H9 (cell line): ENCODE results near the gene PRKAG2. TPM values are rescaled to one million over a fixed set of nuclear protein-coding genes. Genes with fewer than 3 reads are reported as not detected.
A peak's percentile ranks its signal among the peaks of the same experiment; 100 is the strongest.

Experiments used
- DNase-seq: peaks from one replicate; pipeline ENCODE4 v3.0.0-alpha.2; 2017
- H2AFZ ChIP-seq: one replicate; pipeline ENCODE4 v1.6.1; 2013; ENCODE audit warnings: mild to moderate bottlenecking, low read length, control low read depth, moderate library complexity
- H2AK5ac ChIP-seq: 2 replicates; pipeline ENCODE4 v1.6.1; 2013; ENCODE audit warnings: low read length, control low read depth, mixed read lengths; ENCODE audit not compliant: insufficient read length
- H2BK120ac ChIP-seq: one replicate; pipeline ENCODE4 v1.6.1; 2013; ENCODE audit warnings: low read depth, mild to moderate bottlenecking, low read length, control low read depth, inconsistent platforms; ENCODE audit not compliant: poor library complexity, severe bottlenecking
- H2BK12ac ChIP-seq: 2 replicates; pipeline ENCODE4 v1.6.1; 2013; ENCODE audit warnings: low read length, control low read depth, mixed read lengths, low read depth; ENCODE audit not compliant: insufficient read length
- H2BK15ac ChIP-seq: 2 replicates; pipeline ENCODE4 v1.6.1; 2013; ENCODE audit warnings: low read depth, low read length, control low read depth
- H2BK20ac ChIP-seq: one replicate; pipeline ENCODE4 v1.6.1; 2013; ENCODE audit warnings: low read depth, mild to moderate bottlenecking, low read length, control low read depth, inconsistent platforms; ENCODE audit not compliant: poor library complexity, severe bottlenecking
- H2BK5ac ChIP-seq: 2 replicates; pipeline ENCODE4 v1.6.1; 2013; ENCODE audit warnings: low read length, control low read depth, mixed read lengths; ENCODE audit not compliant: insufficient read length
- H3K14ac ChIP-seq: 2 replicates; pipeline ENCODE4 v1.6.1; 2013; ENCODE audit warnings: low read length, control low read depth; ENCODE audit not compliant: insufficient read depth
- H3K18ac ChIP-seq: 2 replicates; pipeline ENCODE4 v1.6.1; 2013; ENCODE audit warnings: low read depth, mild to moderate bottlenecking, mixed read lengths, low read length, control low read depth; ENCODE audit not compliant: insufficient read length
- H3K23ac ChIP-seq: 2 replicates; pipeline ENCODE4 v1.6.1; 2013; ENCODE audit warnings: low read length, control low read depth, mixed read lengths, low read depth; ENCODE audit not compliant: insufficient read length
- H3K23me2 ChIP-seq: 2 replicates; pipeline ENCODE4 v1.6.1; 2013; ENCODE audit warnings: low read depth, mild to moderate bottlenecking, mixed read lengths, low read length, control low read depth; ENCODE audit not compliant: insufficient read length, poor library complexity, severe bottlenecking
- H3K27ac ChIP-seq: 2 replicates; pipeline ENCODE4 v1.5.1; 2013; ENCODE audit warnings: low read length, control low read depth, mixed read lengths, low read depth; ENCODE audit not compliant: insufficient read length
- H3K27me3 ChIP-seq: 2 replicates; pipeline ENCODE4 v1.6.1; 2013; ENCODE audit warnings: low read length, control low read depth, inconsistent platforms; ENCODE audit not compliant: insufficient read depth
- H3K4ac ChIP-seq: 2 replicates; pipeline ENCODE4 v1.6.1; 2013; ENCODE audit warnings: low read depth, mild to moderate bottlenecking, control low read depth, inconsistent platforms, low read length, moderate library complexity
- H3K4me1 ChIP-seq: 2 replicates; pipeline ENCODE4 v1.6.1; 2013; ENCODE audit warnings: low read length, control low read depth, inconsistent platforms; ENCODE audit not compliant: insufficient read depth
- H3K4me2 ChIP-seq: 2 replicates; pipeline ENCODE4 v1.6.1; 2013; ENCODE audit warnings: low read length, control low read depth, mixed read lengths; ENCODE audit not compliant: insufficient read length, insufficient read depth
- H3K56ac ChIP-seq: 2 replicates; pipeline ENCODE4 v1.6.1; 2013; ENCODE audit warnings: low read depth, mild to moderate bottlenecking, mixed read lengths, low read length, control low read depth; ENCODE audit not compliant: insufficient read length
- H3K79me1 ChIP-seq: 2 replicates; pipeline ENCODE4 v1.6.1; 2013; ENCODE audit warnings: low read depth, mild to moderate bottlenecking, moderate library complexity, low read length, control low read depth, inconsistent platforms; ENCODE audit not compliant: insufficient read depth, poor library complexity, severe bottlenecking
- H3K79me2 ChIP-seq: 2 replicates; pipeline ENCODE4 v1.6.1; 2013; ENCODE audit warnings: low read length, control low read depth, inconsistent platforms; ENCODE audit not compliant: insufficient read depth
- H3K9ac ChIP-seq: 2 replicates; pipeline ENCODE4 v1.6.1; 2013; ENCODE audit warnings: low read length, control low read depth, mixed read lengths; ENCODE audit not compliant: insufficient read length; ENCODE audit errors: extremely low read depth
- H3K9me3 ChIP-seq: one replicate; pipeline ENCODE4 v1.6.1; 2013; ENCODE audit warnings: low read depth, low read length, inconsistent platforms; ENCODE audit not compliant: control insufficient read depth
- H3T11ph ChIP-seq: one replicate; pipeline ENCODE4 v1.6.1; 2013; ENCODE audit warnings: mild to moderate bottlenecking, low read length, control low read depth, inconsistent platforms
- H4K20me1 ChIP-seq: one replicate; pipeline ENCODE4 v1.6.1; 2013; ENCODE audit not compliant: control insufficient read depth, insufficient read length, insufficient read depth
- H4K5ac ChIP-seq: 2 replicates; pipeline ENCODE4 v1.6.1; 2013; ENCODE audit warnings: low read depth, mild to moderate bottlenecking, mixed read lengths, low read length, control low read depth; ENCODE audit not compliant: insufficient read length
- H4K8ac ChIP-seq: replicated peaks from 2 replicates; pipeline ENCODE4 v1.6.1; 2013; ENCODE audit warnings: low read length, control low read depth, mixed read lengths, low read depth; ENCODE audit not compliant: insufficient read length
- H4K91ac ChIP-seq: 2 replicates; pipeline ENCODE4 v1.6.1; 2013; ENCODE audit warnings: low read depth, mild to moderate bottlenecking, moderate library complexity, mixed read lengths, low read length, control low read depth; ENCODE audit not compliant: insufficient read length
- H3K27ac Mint-ChIP-seq, 3 experiments: 2 replicates in 2 of 3; 3 replicates in 1 of 3; pipeline ENCODE4 v1.8.0; 2020 to 2021; ENCODE audit warnings: mixed read lengths in 3 of 3, mild to moderate bottlenecking in 1 of 3, moderate library complexity in 1 of 3
- H3K27me3 Mint-ChIP-seq: 2 replicates; pipeline ENCODE4 v1.8.0; 2021; ENCODE audit warnings: low read depth, mild to moderate bottlenecking, moderate library complexity, mixed read lengths
- H3K36me3 Mint-ChIP-seq, 3 experiments: 2 replicates in 2 of 3; 3 replicates in 1 of 3; pipeline ENCODE4 v1.8.0; 2020 to 2021; ENCODE audit warnings: low read depth in 3 of 3, mixed read lengths in 3 of 3; ENCODE audit not compliant: insufficient read depth in 1 of 3
- H3K4me1 Mint-ChIP-seq, 2 experiments: 2 replicates each; pipeline ENCODE4 v1.8.0; 2020; ENCODE audit warnings: mixed read lengths in 2 of 2
- H3K4me3 Mint-ChIP-seq, 2 experiments: 2 replicates in 1 of 2; 3 replicates in 1 of 2; pipeline ENCODE4 v1.8.0; 2020 to 2021; ENCODE audit warnings: mild to moderate bottlenecking in 2 of 2, mixed read lengths in 2 of 2, moderate library complexity in 1 of 2
- H3K9me3 Mint-ChIP-seq, 2 experiments: 2 replicates in 1 of 2; 3 replicates in 1 of 2; pipeline ENCODE4 v1.8.0; 2020; ENCODE audit warnings: mild to moderate bottlenecking in 2 of 2, mixed read lengths in 2 of 2, moderate library complexity in 1 of 2
- WGBS: extraction: QIAGEN DNeasy Blood & Tissue Kit; methylation state at CpG from one replicate; pipeline ENCODE4 v1.1.7; 2013; ENCODE audit warnings: missing lambda C conversion rate, low lambda C conversion rate, mixed read lengths; ENCODE audit not compliant: insufficient read length; ENCODE audit errors: extremely low coverage; 5-methylcytosine and 5-hydroxymethylcytosine counted together
- total RNA-seq: library from RNA; stranded (reverse); gene quantifications from 2 replicates; pipeline ENCODE4 v1.2.1, GENCODE V29; 2021
- TF ChIP-seq, protein P1 (sequence below): fragments of 200-600 bp; sonication (generic); conservative IDR thresholded peaks from 3 replicates; pipeline ENCODE4 v1.8.0; 2021; ENCODE audit warnings: antibody characterized with exemption, mild to moderate bottlenecking

Gene PRKAG2
- total RNA-seq, 1 experiment from 2014 or later = 11.8 TPM

DNA sequence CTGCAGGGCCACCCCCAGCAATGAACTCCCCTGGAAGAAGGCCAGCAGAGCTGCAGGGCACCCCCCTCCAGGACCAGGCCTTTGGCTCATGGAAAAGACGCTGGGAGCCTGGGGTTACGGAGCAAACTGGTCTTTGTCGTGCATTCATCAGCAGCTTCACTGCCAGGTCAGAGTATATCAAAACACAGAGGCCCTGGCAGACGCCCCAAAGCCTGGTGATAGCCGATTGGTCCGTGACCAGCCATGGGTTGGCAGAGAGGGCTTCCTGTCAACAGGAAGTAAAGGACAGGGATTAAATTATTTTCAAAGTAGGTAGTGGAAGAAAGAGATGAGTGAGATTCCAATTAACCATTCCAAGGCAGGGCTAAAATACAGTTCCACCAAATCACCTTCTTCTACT is 9.0 kb downstream of the PRKAG2 start:
- H3K9ac ChIP-seq = no peak overlapping the region
- Mint-ChIP-seq H3K4me1 (peaks cover 18 to 24% of the 10 kb centered on the region in 2 experiments), H3K27ac (peak overlapping the region in 1 of 3 experiments; percentile 19; a peak in 2 of 7 replicates), H3K36me3 (no peaks in the 10 kb centered on the region), H3K9me3 (no peaks in the 10 kb centered on the region), H3K4me3 (no peak overlapping the region), H3K27me3 (peaks cover 24% of the 10 kb centered on the region)
- no peak overlapping the region for H3K56ac ChIP-seq
- no peak overlapping the region for H2BK5ac ChIP-seq
- H3K23ac ChIP-seq = no peak overlapping the region
- no peak overlapping the region for H2BK12ac ChIP-seq
- no peaks in the 10 kb centered on the region for H3K9me3 ChIP-seq
- no peak for DNase-seq
- H2AFZ ChIP-seq = no peak overlapping the region
- no peak overlapping the region for H3K27ac ChIP-seq
- no peak overlapping the region for H2BK120ac ChIP-seq
- H3T11ph ChIP-seq = no peak overlapping the region
- no peak overlapping the region for H4K91ac ChIP-seq
- H2BK20ac ChIP-seq = no peak overlapping the region
- no peaks in the 10 kb centered on the region for H3K27me3 ChIP-seq
- no peak overlapping the region for H3K4me2 ChIP-seq
- H3K4ac ChIP-seq = no peak overlapping the region
- no peaks in the 10 kb centered on the region for H4K20me1 ChIP-seq
- no peak overlapping the region for H2AK5ac ChIP-seq
- H4K5ac ChIP-seq = no peak overlapping the region
- no CpG with 5 or more reads among the region's 6 CpGs for WGBS
- H3K18ac ChIP-seq = no peak overlapping the region
- TF ChIP-seq, protein P1, sequence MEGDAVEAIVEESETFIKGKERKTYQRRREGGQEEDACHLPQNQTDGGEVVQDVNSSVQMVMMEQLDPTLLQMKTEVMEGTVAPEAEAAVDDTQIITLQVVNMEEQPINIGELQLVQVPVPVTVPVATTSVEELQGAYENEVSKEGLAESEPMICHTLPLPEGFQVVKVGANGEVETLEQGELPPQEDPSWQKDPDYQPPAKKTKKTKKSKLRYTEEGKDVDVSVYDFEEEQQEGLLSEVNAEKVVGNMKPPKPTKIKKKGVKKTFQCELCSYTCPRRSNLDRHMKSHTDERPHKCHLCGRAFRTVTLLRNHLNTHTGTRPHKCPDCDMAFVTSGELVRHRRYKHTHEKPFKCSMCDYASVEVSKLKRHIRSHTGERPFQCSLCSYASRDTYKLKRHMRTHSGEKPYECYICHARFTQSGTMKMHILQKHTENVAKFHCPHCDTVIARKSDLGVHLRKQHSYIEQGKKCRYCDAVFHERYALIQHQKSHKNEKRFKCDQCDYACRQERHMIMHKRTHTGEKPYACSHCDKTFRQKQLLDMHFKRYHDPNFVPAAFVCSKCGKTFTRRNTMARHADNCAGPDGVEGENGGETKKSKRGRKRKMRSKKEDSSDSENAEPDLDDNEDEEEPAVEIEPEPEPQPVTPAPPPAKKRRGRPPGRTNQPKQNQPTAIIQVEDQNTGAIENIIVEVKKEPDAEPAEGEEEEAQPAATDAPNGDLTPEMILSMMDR = no peak
- H3K23me2 ChIP-seq = no peaks in the 10 kb centered on the region
- H3K4me1 ChIP-seq = peaks cover 2% of the 10 kb centered on the region; the same call in 1 of the 2 replicates
- H3K14ac ChIP-seq = no peak overlapping the region
- H3K79me1 ChIP-seq = no peaks in the 10 kb centered on the region
- no peak overlapping the region for H2BK15ac ChIP-seq
- H4K8ac ChIP-seq = no peak overlapping the region
- H3K79me2 ChIP-seq = no peaks in the 10 kb centered on the region
